ENCODE measurements around the gene CHMP6. TPM values are rescaled to one million over a fixed set of nuclear protein-coding genes. Genes with fewer than 3 reads are reported as not detected.

CHMP6 gene
- total and polyA plus RNA-seq, 2 donors, result 6.3 to 30.8 TPM

- Histone ChIP-seq H3K27ac (ENCODE audit: low read depth in 1 of 2, low read length in 1 of 2) (no peak overlapping the region), H3K9me3 (ENCODE audit: control insufficient read depth in 2 of 2, insufficient read depth in 1 of 2, low read length in 1 of 2) (peaks cover 0 to 9% of the 10 kb centered on the region in 2 donors), H3K27me3 (ENCODE audit: control insufficient read depth in 2 of 2, insufficient read depth in 1 of 2, low read length in 1 of 2) (peaks cover 4 to 58% of the 10 kb centered on the region in 2 donors), H3K36me3 (ENCODE audit: control insufficient read depth in 2 of 2, insufficient read depth in 2 of 2, low read length in 1 of 2) (no peaks in the 10 kb centered on the region), H3K4me1 (ENCODE audit: control insufficient read depth in 2 of 2, insufficient read depth in 2 of 2, low read length in 2 of 2) (peaks cover 0 to 30% of the 10 kb centered on the region in 2 donors), H3K4me3 (ENCODE audit: low read length in 2 of 2) (no peak overlapping the region)
- DNase-seq (ENCODE audit: low read depth in 6 of 9, low spot score in 9 of 9), result no peak
- 32% methylated on average over 18 of the region's 18 CpGs for WGBS
Observed at GRCh38 chr17:80986816-80987475, 4.7 kb upstream of the CHMP6 start.

GRCh38 chr17:80987941-80988461 is 3.6 kb upstream of the CHMP6 start:
- Histone ChIP-seq H3K9me3 (ENCODE audit: control insufficient read depth in 2 of 2, insufficient read depth in 1 of 2, low read length in 1 of 2) (peaks cover 0 to 5% of the 10 kb centered on the region in 2 donors), H3K36me3 (ENCODE audit: control insufficient read depth in 2 of 2, insufficient read depth in 2 of 2, low read length in 1 of 2) (no peaks in the 10 kb centered on the region), H3K27ac (ENCODE audit: low read depth in 1 of 2, low read length in 1 of 2) (no peak overlapping the region), H3K27me3 (ENCODE audit: control insufficient read depth in 2 of 2, insufficient read depth in 1 of 2, low read length in 1 of 2) (peaks cover 2 to 59% of the 10 kb centered on the region in 2 donors), H3K4me1 (ENCODE audit: control insufficient read depth in 2 of 2, insufficient read depth in 2 of 2, low read length in 2 of 2) (peaks cover 2 to 37% of the 10 kb centered on the region in 2 donors), H3K4me3 (ENCODE audit: low read length in 2 of 2) (no peak overlapping the region)
- 92% methylated on average over 16 of the region's 16 CpGs for WGBS
- DNase-seq (ENCODE audit: low read depth in 6 of 9, low spot score in 9 of 9), result no peak

- H3K9me3 ChIP-seq (ENCODE audit: control insufficient read depth in 2 of 2, insufficient read depth in 1 of 2, low read length in 1 of 2), result peaks cover 0 to 5% of the 10 kb centered on the region in 2 donors
- H3K27me3 ChIP-seq (ENCODE audit: control insufficient read depth in 2 of 2, insufficient read depth in 1 of 2, low read length in 1 of 2), result peaks cover 2 to 64% of the 10 kb centered on the region in 2 donors
- H3K4me1 ChIP-seq (ENCODE audit: control insufficient read depth in 2 of 2, insufficient read depth in 2 of 2, low read length in 2 of 2), result peaks cover 5 to 43% of the 10 kb centered on the region in 2 donors
- WGBS, result 86% methylated on average over 11 of the region's 11 CpGs
- no peak overlapping the region for H3K27ac ChIP-seq (ENCODE audit: low read depth in 1 of 2, low read length in 1 of 2)
- no peaks in the 10 kb centered on the region for H3K36me3 ChIP-seq (ENCODE audit: control insufficient read depth in 2 of 2, insufficient read depth in 2 of 2, low read length in 1 of 2)
- DNase-seq (ENCODE audit: low read depth in 6 of 9, low spot score in 9 of 9), result no peak
- H3K4me3 ChIP-seq (ENCODE audit: low read length in 2 of 2), result no peak overlapping the region
Observed at GRCh38 chr17:80989586-80989913, 2.1 kb upstream of the CHMP6 start.

GRCh38 chr17:80990921-80991644 is 558 bp upstream of the CHMP6 start:
- Histone ChIP-seq H3K27ac (ENCODE audit: low read depth in 1 of 2, low read length in 1 of 2) (no peak overlapping the region), H3K4me3 (ENCODE audit: low read length in 2 of 2) (peak overlapping the region; percentile 51 to 96), H3K27me3 (ENCODE audit: control insufficient read depth in 2 of 2, insufficient read depth in 1 of 2, low read length in 1 of 2) (peaks cover 2 to 61% of the 10 kb centered on the region in 2 donors), H3K4me1 (ENCODE audit: control insufficient read depth in 2 of 2, insufficient read depth in 2 of 2, low read length in 2 of 2) (peaks cover 5 to 43% of the 10 kb centered on the region in 2 donors), H3K36me3 (ENCODE audit: control insufficient read depth in 2 of 2, insufficient read depth in 2 of 2, low read length in 1 of 2) (peaks cover 9 to 13% of the 10 kb centered on the region in 2 donors), H3K9me3 (ENCODE audit: control insufficient read depth in 2 of 2, insufficient read depth in 1 of 2, low read length in 1 of 2) (peaks cover 0 to 5% of the 10 kb centered on the region in 2 donors)
- WGBS, result 58% methylated on average over 22 of the region's 22 CpGs
- DNase-seq (ENCODE audit: low read depth in 6 of 9, low spot score in 9 of 9), result no peak

- Histone ChIP-seq H3K36me3 (ENCODE audit: control insufficient read depth in 2 of 2, insufficient read depth in 2 of 2, low read length in 1 of 2) (peaks cover 21 to 26% of the 10 kb centered on the region in 2 donors), H3K4me3 (ENCODE audit: low read length in 2 of 2) (peak overlapping the region; percentile 51 to 96), H3K9me3 (ENCODE audit: control insufficient read depth in 2 of 2, insufficient read depth in 1 of 2, low read length in 1 of 2) (no peaks in the 10 kb centered on the region), H3K27me3 (ENCODE audit: control insufficient read depth in 2 of 2, insufficient read depth in 1 of 2, low read length in 1 of 2) (peaks cover 2 to 55% of the 10 kb centered on the region in 2 donors), H3K27ac (ENCODE audit: low read depth in 1 of 2, low read length in 1 of 2) (no peak overlapping the region), H3K4me1 (ENCODE audit: control insufficient read depth in 2 of 2, insufficient read depth in 2 of 2, low read length in 2 of 2) (peaks cover 5 to 36% of the 10 kb centered on the region in 2 donors)
- whole genome bisulfite sequencing, result 6% methylated on average over 90 of the region's 90 CpGs
- no peak for DNase-seq (ENCODE audit: low read depth in 6 of 9, low spot score in 9 of 9)
Observed at GRCh38 chr17:80992077-80992947, 671 bp downstream of the CHMP6 start.

GRCh38 chr17:80992948-80993624 is 1.4 kb downstream of the CHMP6 start:
- H3K9me3 ChIP-seq (ENCODE audit: control insufficient read depth in 2 of 2, insufficient read depth in 1 of 2, low read length in 1 of 2), result no peaks in the 10 kb centered on the region

GRCh38 chr17:80995131-80995530 is 3.5 kb downstream of the CHMP6 start:
- H3K4me1 ChIP-seq (ENCODE audit: control insufficient read depth in 2 of 2, insufficient read depth in 2 of 2, low read length in 2 of 2), result peaks cover 5 to 22% of the 10 kb centered on the region in 2 donors
- DNase-seq (ENCODE audit: low read depth in 6 of 9, low spot score in 9 of 9), result no peak
- H3K4me3 ChIP-seq (ENCODE audit: low read length in 2 of 2), result no peak overlapping the region
- H3K36me3 ChIP-seq (ENCODE audit: control insufficient read depth in 2 of 2, insufficient read depth in 2 of 2, low read length in 1 of 2), result peaks cover 47 to 54% of the 10 kb centered on the region in 2 donors
- peaks cover 0 to 30% of the 10 kb centered on the region in 2 donors for H3K27me3 ChIP-seq (ENCODE audit: control insufficient read depth in 2 of 2, insufficient read depth in 1 of 2, low read length in 1 of 2)
- WGBS, result 97% methylated on average over 13 of the region's 13 CpGs
- no peaks in the 10 kb centered on the region for H3K9me3 ChIP-seq (ENCODE audit: control insufficient read depth in 2 of 2, insufficient read depth in 1 of 2, low read length in 1 of 2)
- no peak overlapping the region for H3K27ac ChIP-seq (ENCODE audit: low read depth in 1 of 2, low read length in 1 of 2)

More at GRCh38 chr17:80992948-80993624, 1.4 kb downstream of the CHMP6 start:
- no peak for DNase-seq (ENCODE audit: low read depth in 6 of 9, low spot score in 9 of 9)
- Histone ChIP-seq H3K4me1 (ENCODE audit: control insufficient read depth in 2 of 2, insufficient read depth in 2 of 2, low read length in 2 of 2) (peaks cover 5 to 32% of the 10 kb centered on the region in 2 donors), H3K27me3 (ENCODE audit: control insufficient read depth in 2 of 2, insufficient read depth in 1 of 2, low read length in 1 of 2) (peaks cover 0 to 47% of the 10 kb centered on the region in 2 donors), H3K27ac (ENCODE audit: low read depth in 1 of 2, low read length in 1 of 2) (no peak overlapping the region), H3K4me3 (ENCODE audit: low read length in 2 of 2) (peak overlapping the region; percentile 51 to 96), H3K36me3 (ENCODE audit: control insufficient read depth in 2 of 2, insufficient read depth in 2 of 2, low read length in 1 of 2) (peaks cover 29 to 33% of the 10 kb centered on the region in 2 donors)
- WGBS, result 93% methylated on average over 18 of the region's 18 CpGs

- Histone ChIP-seq H3K4me3 (ENCODE audit: low read length in 2 of 2) (no peak overlapping the region), H3K36me3 (ENCODE audit: control insufficient read depth in 2 of 2, insufficient read depth in 2 of 2, low read length in 1 of 2) (peaks cover 47 to 61% of the 10 kb centered on the region in 2 donors), H3K4me1 (ENCODE audit: control insufficient read depth in 2 of 2, insufficient read depth in 2 of 2, low read length in 2 of 2) (peaks cover 5 to 13% of the 10 kb centered on the region in 2 donors), H3K9me3 (ENCODE audit: control insufficient read depth in 2 of 2, insufficient read depth in 1 of 2, low read length in 1 of 2) (no peaks in the 10 kb centered on the region), H3K27ac (ENCODE audit: low read depth in 1 of 2, low read length in 1 of 2) (no peak overlapping the region), H3K27me3 (ENCODE audit: control insufficient read depth in 2 of 2, insufficient read depth in 1 of 2, low read length in 1 of 2) (peaks cover 0 to 23% of the 10 kb centered on the region in 2 donors)
- WGBS, result 98% methylated on average over 25 of the region's 25 CpGs
- no peak for DNase-seq (ENCODE audit: low read depth in 6 of 9, low spot score in 9 of 9)
Observed at GRCh38 chr17:80996422-80997305, 5.0 kb downstream of the CHMP6 start.

Measured in thymus (tissue), 11 donors.